ENCODE data around the gene LRMDA. TPM values are rescaled to one million over a fixed set of nuclear protein-coding genes. Genes with fewer than 3 reads are reported as not detected.

Gene LRMDA
- total and polyA plus RNA-seq, 4 experiments from 2014 or later = not detected

DNA sequence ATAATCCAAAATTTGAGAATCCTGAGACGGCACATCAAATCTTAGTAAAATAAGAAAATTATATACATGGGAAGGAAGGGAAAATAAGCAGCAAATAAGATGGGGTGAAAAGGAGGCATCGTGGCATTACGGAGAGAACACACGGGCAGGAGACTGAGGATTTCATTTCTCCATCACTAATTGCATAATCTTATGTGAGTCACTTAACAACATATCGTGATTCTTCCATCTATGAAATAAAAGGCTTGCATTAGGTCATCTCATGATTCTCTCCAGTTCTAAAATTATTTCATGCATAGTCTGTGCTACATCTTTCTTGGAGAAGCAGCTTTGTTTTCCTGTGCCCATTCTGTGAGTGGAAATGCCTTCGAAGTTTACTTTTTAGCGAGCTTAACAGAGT lies 288.7 kb downstream of the LRMDA start:
- no peak for DNase-seq
- POLR2A ChIA-PET (ENCODE audit: partially characterized antibody) = no interaction called here

DNA sequence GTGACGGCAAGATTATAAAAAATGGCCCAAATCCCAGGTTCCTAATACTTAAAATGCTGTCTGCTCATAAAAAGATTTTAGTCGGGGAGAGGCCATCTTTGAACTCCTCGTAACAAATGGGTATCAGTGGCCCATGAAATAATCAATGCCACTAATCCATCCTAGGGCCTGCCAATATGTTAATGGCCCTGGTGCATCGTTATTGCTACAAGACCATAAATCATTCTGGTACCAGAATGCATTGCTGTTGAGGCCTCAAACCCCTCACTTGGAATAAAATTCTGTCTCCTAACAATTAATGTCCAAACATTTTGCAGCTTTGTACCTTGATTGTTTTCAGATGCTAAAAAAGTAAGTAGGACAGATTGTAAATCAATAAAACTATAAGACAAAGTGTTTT lies 290.6 kb downstream of the LRMDA start:
- H3K9me3 Mint-ChIP-seq = no peaks in the 10 kb centered on the region
- no peaks in the 10 kb centered on the region for H3K4me1 Mint-ChIP-seq
- peaks cover under 1 to 3% of the 10 kb centered on the region in 2 donors for H3K27me3 Mint-ChIP-seq
- H3K27ac Mint-ChIP-seq = no peak overlapping the region
- no peaks in the 10 kb centered on the region for H3K36me3 Mint-ChIP-seq
- no peaks in the 10 kb centered on the region for H3K9me3 ChIP-seq (ENCODE audit: control insufficient read depth in 1 of 2, low read length in 2 of 2)
- CTCF ChIA-PET (ENCODE audit: partially characterized antibody) = no interaction called here
- no peak overlapping the region for H3K4me3 ChIP-seq (ENCODE audit: low read length in 2 of 2)
- H3K27ac ChIP-seq (ENCODE audit: low read depth, low read length) = no peak overlapping the region
- no peaks in the 10 kb centered on the region for H3K36me3 ChIP-seq (ENCODE audit: insufficient read depth, low read length)
- intact Hi-C loops (cut with micrococcal nuclease) = no loop called here
- H3K4me3 Mint-ChIP-seq = no peak overlapping the region
- no peak for DNase-seq
- no peaks in the 10 kb centered on the region for H3K27me3 ChIP-seq (ENCODE audit: insufficient read depth, low read length)
- POLR2A ChIA-PET (ENCODE audit: partially characterized antibody) = no interaction called here
- no peaks in the 10 kb centered on the region for H3K4me1 ChIP-seq (ENCODE audit: insufficient read depth, low read length)

More for the DNA sequence above, 288.7 kb downstream of the LRMDA start:
- Mint-ChIP-seq H3K9me3 (no peaks in the 10 kb centered on the region), H3K27ac (no peak overlapping the region), H3K4me1 (no peaks in the 10 kb centered on the region), H3K36me3 (no peaks in the 10 kb centered on the region), H3K4me3 (no peak overlapping the region), H3K27me3 (peaks cover 0 to 9% of the 10 kb centered on the region in 2 donors)
- Histone ChIP-seq H3K9me3 (ENCODE audit: control insufficient read depth in 1 of 2, low read length in 2 of 2) (no peaks in the 10 kb centered on the region), H3K4me3 (ENCODE audit: low read length in 2 of 2) (no peak overlapping the region), H3K4me1 (ENCODE audit: insufficient read depth, low read length) (no peaks in the 10 kb centered on the region), H3K36me3 (ENCODE audit: insufficient read depth, low read length) (no peaks in the 10 kb centered on the region), H3K27ac (ENCODE audit: low read depth, low read length) (no peak overlapping the region), H3K27me3 (ENCODE audit: insufficient read depth, low read length) (no peaks in the 10 kb centered on the region)
- intact Hi-C loops (cut with micrococcal nuclease) = no loop called here
- CTCF ChIA-PET (ENCODE audit: partially characterized antibody) = no interaction called here

DNA sequence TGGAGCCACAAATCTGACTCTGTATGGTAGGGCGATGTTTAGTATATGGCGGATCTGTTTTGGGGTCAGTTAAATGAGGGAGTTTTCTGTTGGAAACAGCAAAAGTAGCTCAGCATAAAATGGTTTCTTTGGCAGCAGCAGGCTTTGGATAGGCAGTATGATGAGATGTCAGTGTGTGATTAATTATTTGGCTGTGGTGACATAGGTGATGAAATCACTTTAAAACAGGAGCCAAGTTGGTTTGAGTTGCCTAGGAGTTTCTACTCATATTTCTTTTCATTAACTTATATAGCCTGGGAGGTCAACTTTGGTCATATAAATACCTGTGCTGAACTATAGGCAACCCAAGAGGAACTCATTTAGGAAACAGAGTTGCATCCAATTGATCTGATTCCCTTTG lies 291.2 kb downstream of the LRMDA start:
- Histone ChIP-seq H3K27ac (ENCODE audit: low read depth, low read length) (no peak overlapping the region), H3K4me1 (ENCODE audit: insufficient read depth, low read length) (no peaks in the 10 kb centered on the region), H3K4me3 (ENCODE audit: low read length in 2 of 2) (no peak overlapping the region), H3K36me3 (ENCODE audit: insufficient read depth, low read length) (no peaks in the 10 kb centered on the region), H3K9me3 (ENCODE audit: control insufficient read depth in 1 of 2, low read length in 2 of 2) (no peaks in the 10 kb centered on the region), H3K27me3 (ENCODE audit: insufficient read depth, low read length) (no peaks in the 10 kb centered on the region)
- H3K27me3 Mint-ChIP-seq = peaks cover 2 to 3% of the 10 kb centered on the region in 2 donors
- H3K9me3 Mint-ChIP-seq = no peaks in the 10 kb centered on the region
- no peaks in the 10 kb centered on the region for H3K36me3 Mint-ChIP-seq
- CTCF ChIA-PET (ENCODE audit: partially characterized antibody) = no interaction called here
- H3K4me1 Mint-ChIP-seq = no peaks in the 10 kb centered on the region
- intact Hi-C loops (cut with micrococcal nuclease) = no loop called here
- DNase-seq = no peak
- POLR2A ChIA-PET (ENCODE audit: partially characterized antibody) = no interaction called here
- H3K4me3 Mint-ChIP-seq = no peak overlapping the region
- no peak overlapping the region for H3K27ac Mint-ChIP-seq

DNA sequence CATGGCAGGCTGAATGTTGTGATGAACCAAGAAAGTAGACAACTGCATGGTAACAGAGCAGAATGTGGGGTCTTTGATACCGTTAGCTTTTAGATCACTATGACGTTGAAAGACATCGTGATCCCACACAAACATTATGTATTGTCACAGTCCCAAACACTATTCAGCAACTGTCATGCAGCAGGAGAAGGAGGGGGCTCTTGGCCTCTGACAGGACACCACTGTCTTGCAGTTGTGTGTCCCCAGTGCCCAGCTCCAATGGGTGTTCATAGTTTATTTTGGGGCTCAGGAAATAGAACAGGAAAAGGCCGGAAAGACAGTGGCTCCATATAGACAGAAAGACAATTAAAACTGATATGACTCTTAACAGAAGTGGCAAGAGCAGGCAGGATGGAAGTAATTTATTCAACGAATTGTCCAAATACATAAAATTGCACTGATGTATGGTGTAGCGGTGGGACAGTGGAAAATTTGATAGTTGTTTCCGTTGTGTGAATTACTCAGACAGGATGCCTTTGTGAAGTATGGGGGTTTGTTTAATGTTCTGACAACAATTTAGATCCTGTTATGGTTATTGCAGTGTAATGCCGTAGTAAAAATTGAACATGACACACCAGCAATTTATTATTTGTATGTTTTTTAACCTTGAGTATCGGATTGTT lies 292.0 kb downstream of the LRMDA start:
- peaks cover 2 to 3% of the 10 kb centered on the region in 2 donors for H3K27me3 Mint-ChIP-seq
- ChIA-PET CTCF (ENCODE audit: partially characterized antibody) (no interaction called here), POLR2A (ENCODE audit: partially characterized antibody) (no interaction called here)
- H3K4me1 ChIP-seq (ENCODE audit: insufficient read depth, low read length) = no peaks in the 10 kb centered on the region
- H3K9me3 Mint-ChIP-seq = no peaks in the 10 kb centered on the region
- H3K4me3 Mint-ChIP-seq = no peak overlapping the region
- no peaks in the 10 kb centered on the region for H3K4me1 Mint-ChIP-seq
- H3K36me3 ChIP-seq (ENCODE audit: insufficient read depth, low read length) = no peaks in the 10 kb centered on the region
- H3K9me3 ChIP-seq (ENCODE audit: control insufficient read depth in 1 of 2, low read length in 2 of 2) = no peaks in the 10 kb centered on the region
- intact Hi-C loops (cut with micrococcal nuclease) = no loop called here
- H3K27ac Mint-ChIP-seq = no peak overlapping the region
- no peak overlapping the region for H3K27ac ChIP-seq (ENCODE audit: low read depth, low read length)
- no peaks in the 10 kb centered on the region for H3K27me3 ChIP-seq (ENCODE audit: insufficient read depth, low read length)
- H3K36me3 Mint-ChIP-seq = no peaks in the 10 kb centered on the region
- no peak for DNase-seq
- H3K4me3 ChIP-seq (ENCODE audit: low read length in 2 of 2) = no peak overlapping the region

DNA sequence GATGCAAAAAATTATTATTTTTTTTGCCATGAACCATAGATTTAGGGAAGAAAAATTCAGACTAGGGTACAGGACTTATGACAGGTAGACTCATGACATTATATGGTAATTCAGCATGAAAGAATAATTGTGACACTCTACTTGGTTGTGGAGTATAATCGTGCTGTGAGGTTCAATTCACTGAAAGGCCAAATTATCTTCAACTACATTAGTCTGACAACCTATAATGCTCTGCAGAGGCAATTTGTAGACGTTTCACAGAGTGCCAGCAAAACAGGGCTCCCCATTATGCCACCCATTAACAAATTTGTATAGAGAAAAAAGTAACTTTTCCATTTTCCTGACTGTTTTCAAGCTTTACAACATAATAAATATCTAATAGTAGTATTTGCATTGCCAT lies 292.6 kb downstream of the LRMDA start:
- Histone ChIP-seq H3K4me1 (ENCODE audit: insufficient read depth, low read length) (no peaks in the 10 kb centered on the region), H3K4me3 (ENCODE audit: low read length in 2 of 2) (no peak overlapping the region), H3K9me3 (ENCODE audit: control insufficient read depth in 1 of 2, low read length in 2 of 2) (no peaks in the 10 kb centered on the region), H3K27ac (ENCODE audit: low read depth, low read length) (no peak overlapping the region), H3K36me3 (ENCODE audit: insufficient read depth, low read length) (no peaks in the 10 kb centered on the region), H3K27me3 (ENCODE audit: insufficient read depth, low read length) (no peaks in the 10 kb centered on the region)
- Mint-ChIP-seq H3K4me1 (no peaks in the 10 kb centered on the region), H3K27me3 (peaks cover 2 to 3% of the 10 kb centered on the region in 2 donors), H3K4me3 (no peak overlapping the region), H3K36me3 (no peaks in the 10 kb centered on the region), H3K27ac (no peak overlapping the region), H3K9me3 (no peaks in the 10 kb centered on the region)
- intact Hi-C loops (cut with micrococcal nuclease) = no loop called here
- ChIA-PET POLR2A (ENCODE audit: partially characterized antibody) (no interaction called here), CTCF (ENCODE audit: partially characterized antibody) (no interaction called here)
- DNase-seq = no peak

DNA sequence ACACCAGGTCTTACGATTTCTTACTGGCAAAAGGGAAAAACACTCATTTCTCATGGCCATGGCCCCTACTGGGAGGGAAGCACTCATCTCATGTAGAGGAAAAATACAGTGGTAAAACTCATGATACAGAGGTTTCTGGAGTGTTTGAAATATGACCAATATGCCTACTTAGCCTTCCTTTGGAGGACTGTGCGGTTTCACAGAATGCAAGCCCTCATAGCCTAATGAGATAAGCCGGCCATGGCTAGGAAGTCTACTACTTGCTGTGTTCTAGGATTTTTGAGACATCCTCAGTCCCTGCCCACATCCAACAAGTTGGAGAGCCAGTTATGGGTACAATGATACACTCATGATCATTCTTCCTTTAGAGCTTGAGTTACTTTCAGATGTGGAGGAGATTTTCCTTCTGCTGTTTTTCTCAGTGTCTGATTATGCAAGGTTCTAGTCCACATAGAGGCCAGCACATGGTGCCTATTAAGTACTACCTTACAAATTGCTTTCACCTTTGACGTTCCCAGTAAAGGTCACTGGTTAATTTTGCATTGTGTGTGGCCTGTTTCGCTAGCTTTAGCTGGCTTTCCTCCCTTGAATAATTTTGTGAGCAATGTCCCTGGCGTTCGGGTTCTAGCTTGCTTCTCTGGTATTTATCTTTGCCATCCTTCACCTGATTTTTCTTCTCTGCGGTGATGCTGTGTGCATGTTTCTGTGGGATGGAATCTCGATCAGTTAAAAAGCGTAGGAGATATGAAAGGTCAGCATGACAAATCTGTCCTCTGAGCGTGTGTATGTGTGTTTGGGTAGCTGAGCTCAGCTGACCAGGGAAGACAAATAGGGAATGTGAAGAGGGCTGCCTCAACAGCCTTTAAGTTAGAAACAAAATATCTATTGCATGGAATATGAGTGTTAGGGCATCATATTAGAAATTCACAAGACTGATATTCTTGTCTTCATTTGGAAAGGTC lies 295.4 kb downstream of the LRMDA start:
- POLR2A ChIA-PET (ENCODE audit: partially characterized antibody) = no interaction called here

DNA sequence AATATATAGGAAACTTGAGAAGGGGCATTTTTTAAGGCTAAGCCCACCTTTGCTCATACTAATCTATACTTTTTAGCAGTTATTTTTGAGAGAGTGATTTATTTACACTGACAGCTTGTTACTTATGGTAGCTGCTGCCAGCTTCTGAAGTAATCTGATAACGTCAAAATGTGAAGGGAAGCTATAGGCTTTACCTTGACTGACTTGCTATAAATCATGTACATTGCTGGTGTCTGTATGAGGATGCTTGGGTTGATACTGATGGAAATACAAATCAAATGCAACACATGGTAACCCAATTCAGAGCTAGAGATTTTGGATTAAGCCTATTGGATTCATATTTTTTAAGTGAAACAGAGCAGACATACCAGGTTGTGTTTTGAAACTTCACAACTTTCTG lies 299.4 kb downstream of the LRMDA start:
- DNase-seq = no peak
- H3K4me3 ChIP-seq (ENCODE audit: low read length in 2 of 2) = no peak overlapping the region
- Mint-ChIP-seq H3K4me3 (no peak overlapping the region), H3K36me3 (no peaks in the 10 kb centered on the region), H3K4me1 (no peaks in the 10 kb centered on the region), H3K9me3 (peaks cover 0 to 6% (median 0%) of the 10 kb centered on the region in 8 donors), H3K27ac (no peak overlapping the region), H3K27me3 (peaks cover 2 to 5% of the 10 kb centered on the region in 2 donors)
- H3K27me3 ChIP-seq (ENCODE audit: insufficient read depth, low read length) = no peaks in the 10 kb centered on the region
- intact Hi-C loops (cut with micrococcal nuclease) = no loop called here
- POLR2A ChIA-PET (ENCODE audit: partially characterized antibody) = no interaction called here
- H3K9me3 ChIP-seq (ENCODE audit: control insufficient read depth in 1 of 2, low read length in 2 of 2) = no peaks in the 10 kb centered on the region
- no peak overlapping the region for H3K27ac ChIP-seq (ENCODE audit: low read depth, low read length)
- no peaks in the 10 kb centered on the region for H3K36me3 ChIP-seq (ENCODE audit: insufficient read depth, low read length)
- H3K4me1 ChIP-seq (ENCODE audit: insufficient read depth, low read length) = no peaks in the 10 kb centered on the region
- CTCF ChIA-PET (ENCODE audit: partially characterized antibody) = no interaction called here

More for the DNA sequence above, 295.4 kb downstream of the LRMDA start:
- CTCF ChIA-PET (ENCODE audit: partially characterized antibody) = no interaction called here
- Histone ChIP-seq H3K9me3 (ENCODE audit: control insufficient read depth in 1 of 2, low read length in 2 of 2) (no peaks in the 10 kb centered on the region), H3K4me3 (ENCODE audit: low read length in 2 of 2) (no peak overlapping the region), H3K4me1 (ENCODE audit: insufficient read depth, low read length) (no peaks in the 10 kb centered on the region), H3K27ac (ENCODE audit: low read depth, low read length) (no peak overlapping the region), H3K36me3 (ENCODE audit: insufficient read depth, low read length) (no peaks in the 10 kb centered on the region), H3K27me3 (ENCODE audit: insufficient read depth, low read length) (no peaks in the 10 kb centered on the region)
- H3K27me3 Mint-ChIP-seq = peaks cover 2 to 3% of the 10 kb centered on the region in 2 donors
- peaks cover 0 to 3% (median 0%) of the 10 kb centered on the region in 8 donors for H3K9me3 Mint-ChIP-seq
- intact Hi-C loops (cut with micrococcal nuclease) = no loop called here
- no peak overlapping the region for H3K4me3 Mint-ChIP-seq
- H3K4me1 Mint-ChIP-seq = no peaks in the 10 kb centered on the region
- DNase-seq = no peak
- H3K36me3 Mint-ChIP-seq = no peaks in the 10 kb centered on the region
- no peak overlapping the region for H3K27ac Mint-ChIP-seq
